Measurements from ENCODE around the gene CNPY1.
"Not testable (repeated sequence)": the region's sequence is repeated elsewhere in the genome, so short reads cannot be mapped to it uniquely, and the experiment has no call there.

CNPY1 gene

GRCh38 chr7:155530601-155531000 is 15.8 kb downstream of the CNPY1 start:
- no peak for DNase-seq

DNA sequence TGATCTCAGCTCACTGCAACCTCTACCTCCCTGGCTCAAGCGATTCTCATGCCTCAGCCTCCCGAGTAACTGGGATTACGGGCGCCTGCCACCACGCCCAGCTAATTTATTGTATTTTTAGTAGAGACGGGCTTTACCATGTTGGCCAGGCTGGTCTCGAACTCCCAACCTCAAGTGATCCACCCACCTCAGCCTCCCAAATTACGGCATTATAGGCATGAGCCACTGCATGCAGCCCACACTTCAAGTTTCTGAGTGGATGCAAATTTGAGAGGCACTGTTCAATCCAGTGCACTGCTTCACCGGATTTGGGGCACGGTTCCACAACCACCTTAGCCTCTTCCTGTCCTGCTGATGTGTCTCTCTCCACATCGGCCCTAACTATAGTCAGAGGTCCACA is 16.5 kb downstream of the CNPY1 start:
- DNase-seq: no peak

DNA sequence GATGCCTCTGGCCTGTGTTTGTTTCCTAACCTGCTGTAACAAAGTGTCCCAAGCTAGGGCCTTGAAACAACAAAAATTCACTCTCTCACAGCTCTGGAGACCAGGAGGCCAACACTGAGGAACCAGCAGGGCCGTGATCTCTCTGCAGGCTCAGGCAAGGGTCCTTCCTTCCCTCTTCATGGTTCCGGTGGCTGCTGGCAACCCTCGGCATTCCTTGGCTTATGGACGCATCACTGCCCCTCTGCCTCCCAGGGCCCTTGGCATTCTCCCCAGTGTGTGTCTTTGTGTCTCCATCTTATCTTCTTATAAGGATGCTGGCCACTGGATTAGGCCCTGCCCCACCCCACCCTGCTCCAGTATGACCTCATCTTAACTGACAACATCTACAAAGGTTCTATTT is 17.0 kb downstream of the CNPY1 start:
- no peak for DNase-seq

DNA sequence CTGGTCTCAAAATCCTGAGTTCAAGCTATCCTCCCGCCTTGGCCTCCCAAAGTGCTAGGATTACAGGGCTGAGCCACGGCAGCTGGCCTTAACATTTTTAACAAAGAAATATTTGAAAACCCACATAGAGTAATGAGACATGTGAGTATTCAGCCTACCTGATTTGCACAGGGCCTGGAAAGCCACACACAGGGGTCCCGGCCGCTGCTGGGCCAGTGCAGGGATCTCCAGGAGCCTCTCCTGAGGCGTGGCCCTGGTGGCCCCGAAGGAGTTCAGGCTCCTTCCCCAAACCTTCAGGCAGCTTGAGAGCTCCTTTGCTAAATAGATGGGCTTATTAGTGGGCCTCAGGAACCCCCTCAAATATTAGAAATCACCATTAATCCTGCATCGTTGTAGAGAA is 18.7 kb downstream of the CNPY1 start:
- DNase-seq: no peak

- no peak for DNase-seq
Observed at GRCh38 chr7:155526225-155526624, 20.1 kb downstream of the CNPY1 start.

DNA sequence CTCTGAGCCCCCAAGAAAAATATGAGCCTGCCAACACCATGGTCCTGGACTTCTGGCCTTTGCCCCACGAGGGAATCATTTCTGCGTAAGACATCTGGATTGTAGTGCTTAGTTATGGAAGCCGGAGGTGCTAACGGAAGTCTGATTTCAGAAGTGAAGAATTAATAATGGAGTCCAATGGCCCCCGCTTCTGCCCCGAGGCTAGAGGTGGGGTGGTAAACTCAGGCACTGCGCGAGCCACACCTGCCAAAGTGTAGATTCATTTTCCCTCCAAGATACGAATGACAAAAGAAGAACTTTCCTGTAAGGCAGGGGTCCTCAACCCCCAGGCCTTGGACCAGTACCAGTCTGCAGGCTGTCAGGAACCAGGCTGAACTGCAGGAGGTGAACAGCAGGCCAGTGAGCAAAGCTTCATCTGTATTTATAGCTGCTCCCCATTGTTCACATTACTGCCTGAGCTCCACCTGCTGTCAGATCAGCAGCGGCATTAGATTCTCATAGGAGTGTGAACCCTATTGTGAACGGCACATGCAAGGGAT is 22.3 kb downstream of the CNPY1 start:
- DNase-seq: no peak

GRCh38 chr7:155523168-155523675 is 23.1 kb downstream of the CNPY1 start:
- no peak for DNase-seq

GRCh38 chr7:155521743-155522398 is 24.5 kb downstream of the CNPY1 start:
- DNase-seq: no peak

DNA sequence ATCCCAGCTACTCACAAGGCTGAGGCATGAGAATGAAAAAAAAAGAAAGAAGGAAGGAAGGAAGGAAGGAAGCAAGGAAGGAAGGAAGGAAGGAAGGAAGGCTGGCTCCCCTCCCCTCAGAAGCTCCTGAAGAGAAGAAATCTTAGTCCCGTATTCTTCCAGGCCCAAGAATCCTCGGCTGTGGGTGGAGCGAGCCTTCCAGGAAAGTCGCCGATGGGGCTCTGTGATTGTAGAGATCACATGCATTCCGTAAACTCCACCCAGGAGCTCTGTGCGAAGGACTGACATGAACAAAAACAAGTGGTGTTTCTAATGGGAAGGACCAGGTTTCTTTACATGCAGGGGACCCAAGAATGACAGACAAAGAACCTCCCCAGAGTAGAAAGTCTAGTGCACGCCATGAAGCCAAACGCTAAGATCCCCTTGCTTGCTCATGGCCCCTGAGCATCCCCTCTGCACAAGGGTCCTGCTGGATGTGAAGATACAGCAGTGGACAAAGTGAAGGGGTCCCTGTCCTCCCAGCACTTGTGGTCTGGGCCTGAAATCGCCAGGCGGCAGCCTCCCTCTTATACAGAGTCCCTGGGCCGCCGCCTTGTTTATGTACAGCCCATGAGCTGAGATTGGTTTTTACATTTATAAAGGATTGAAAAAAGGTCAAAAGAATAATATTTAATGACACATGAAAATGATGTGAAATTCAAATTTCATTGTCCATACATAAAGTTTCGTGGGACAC is 25.2 kb downstream of the CNPY1 start:
- DNase-seq: no peak

GRCh38 chr7:155520114-155520513 is 26.2 kb downstream of the CNPY1 start:
- no peak for DNase-seq

- not testable (repeated sequence) for DNase-seq
Observed at GRCh38 chr7:155519358-155519757, 27.0 kb downstream of the CNPY1 start.

DNA sequence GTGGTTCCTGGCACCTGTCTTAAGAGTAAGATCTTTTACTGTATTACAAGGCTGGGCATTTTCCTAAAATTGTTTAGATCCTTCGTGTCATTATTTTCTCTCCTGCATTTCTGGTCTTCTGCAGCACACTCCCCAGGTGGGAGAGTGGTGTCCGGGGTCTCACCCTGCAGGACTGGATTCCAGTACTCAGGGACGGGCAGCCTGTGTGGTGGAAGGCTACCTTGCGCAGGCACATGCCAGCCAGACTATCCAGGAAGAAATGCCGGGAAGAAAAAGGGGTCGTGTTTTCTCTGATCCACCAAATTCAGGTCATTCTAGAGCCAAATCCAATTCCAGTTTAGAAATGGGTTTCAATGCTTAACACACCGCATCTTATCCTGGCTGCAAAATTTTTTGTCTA is 27.7 kb downstream of the CNPY1 start:
- no peak for DNase-seq

DNA sequence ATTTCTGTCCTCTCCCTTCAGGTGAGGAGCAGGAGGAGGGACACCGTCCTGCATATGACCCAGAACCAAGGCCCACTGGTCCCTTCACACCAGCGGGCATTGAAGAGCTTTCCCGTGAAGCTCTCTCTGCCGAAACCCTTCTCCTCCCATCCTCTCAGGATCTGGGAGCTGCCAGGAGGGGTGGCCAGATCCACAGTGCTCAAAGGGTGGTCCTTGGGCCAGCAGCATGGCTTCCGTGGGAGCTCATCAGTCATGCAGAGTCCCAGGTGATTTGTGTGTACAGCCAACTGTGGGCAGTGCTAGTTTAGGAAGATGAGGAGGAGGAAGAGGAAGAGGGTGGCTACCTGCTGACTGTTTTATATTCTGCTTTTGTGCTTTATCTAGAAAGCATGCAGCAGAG is 28.4 kb downstream of the CNPY1 start:
- DNase-seq: no peak

DNA sequence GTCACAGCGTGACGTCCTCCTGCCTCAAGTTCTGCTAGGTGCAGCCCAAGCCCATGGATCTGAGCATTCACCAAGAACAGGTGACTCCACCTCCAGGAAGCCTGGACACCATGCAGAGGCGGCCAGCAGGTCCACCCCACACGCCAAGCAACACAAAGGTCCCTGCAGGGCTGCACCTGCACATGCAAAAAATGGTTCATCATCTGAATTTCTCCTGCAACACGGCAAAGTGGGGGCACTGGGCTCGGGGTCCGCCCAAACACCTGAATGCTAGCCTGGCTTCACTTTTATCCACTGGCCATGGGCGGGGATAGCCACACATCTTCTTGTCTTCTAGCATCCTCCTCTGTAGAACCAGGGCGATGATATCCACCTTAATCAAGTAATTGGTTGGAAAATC is 28.9 kb downstream of the CNPY1 start:
- DNase-seq: no peak

DNA sequence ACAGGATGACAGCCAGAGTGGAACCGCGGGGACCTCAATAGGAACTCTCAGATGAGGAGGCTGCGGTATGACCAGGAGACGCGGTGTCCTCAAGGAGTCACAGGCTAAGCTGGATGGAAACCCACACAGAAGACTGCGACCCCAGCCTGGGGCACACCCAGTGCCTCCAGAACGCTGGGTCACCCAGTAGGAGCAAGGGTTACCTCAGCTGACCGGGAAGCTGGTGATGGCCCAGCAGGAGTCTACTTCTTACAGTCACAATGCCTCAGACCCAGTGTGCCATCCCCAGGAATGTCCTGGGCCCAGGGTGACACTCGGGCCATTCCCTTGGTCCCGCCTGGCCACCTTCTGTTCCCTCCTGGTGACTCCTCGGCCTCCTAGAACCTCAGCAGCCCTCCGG is 29.9 kb downstream of the CNPY1 start:
- DNase-seq: no peak

DNA sequence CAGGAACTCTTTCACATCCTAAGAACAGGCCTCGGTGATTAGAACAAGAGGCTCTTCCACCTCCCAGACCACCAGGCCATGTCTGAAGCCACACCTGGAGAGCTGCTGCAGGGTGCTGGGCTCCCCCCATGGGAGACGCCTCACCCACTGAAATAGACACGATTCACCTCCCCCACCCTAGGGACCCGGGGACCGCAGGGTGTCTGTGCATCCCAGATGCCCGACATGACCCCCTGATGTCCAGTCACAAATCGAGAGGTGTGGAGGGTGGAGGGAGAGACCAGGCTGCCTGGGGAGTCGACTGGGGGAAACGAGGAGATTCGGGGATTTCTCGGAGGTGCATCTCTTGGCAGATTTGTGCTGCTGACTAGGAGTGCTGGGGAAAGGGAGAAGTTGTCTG is 31.0 kb downstream of the CNPY1 start:
- DNase-seq: no peak

GRCh38 chr7:155514296-155514695 is 32.1 kb downstream of the CNPY1 start:
- DNase-seq: no peak

DNA sequence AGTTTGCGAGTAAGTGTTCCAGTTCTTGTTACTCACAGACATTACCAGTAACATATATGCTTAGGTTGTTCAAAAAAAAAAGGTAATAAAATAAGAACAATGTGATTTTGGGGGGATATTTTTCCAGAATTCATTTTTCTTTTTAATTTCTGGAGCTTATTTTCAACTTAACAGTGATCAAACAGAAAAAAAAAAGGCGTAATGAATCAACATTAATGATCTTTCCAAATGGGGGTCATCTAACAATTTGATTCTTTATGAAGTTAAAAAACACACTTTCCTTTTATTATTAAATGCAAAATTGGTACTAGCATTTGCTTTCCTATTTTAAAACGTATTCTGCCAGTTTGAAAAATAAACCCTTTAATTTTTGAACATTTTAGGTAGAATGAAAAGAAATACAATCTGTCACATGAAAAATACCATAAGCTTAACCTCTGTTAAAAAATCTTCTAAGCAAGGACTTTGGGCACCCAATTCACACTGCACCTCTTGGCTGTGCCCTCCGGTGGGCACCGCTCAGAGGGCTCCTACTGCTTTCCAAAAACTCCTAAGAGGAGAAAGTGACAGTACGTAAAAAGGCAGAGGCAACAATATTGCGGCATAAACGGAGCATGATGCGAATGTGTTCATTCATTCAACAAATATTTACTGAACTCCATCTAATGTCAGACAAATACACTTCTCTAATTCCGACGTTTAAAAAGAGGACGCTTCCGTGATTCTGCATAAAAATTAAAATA is 32.6 kb downstream of the CNPY1 start:
- no peak for DNase-seq

GRCh38 chr7:155512246-155512887 is 34.0 kb downstream of the CNPY1 start:
- no peak for DNase-seq

- no peak for DNase-seq
Observed at GRCh38 chr7:155511702-155511996, 34.7 kb downstream of the CNPY1 start.

DNA sequence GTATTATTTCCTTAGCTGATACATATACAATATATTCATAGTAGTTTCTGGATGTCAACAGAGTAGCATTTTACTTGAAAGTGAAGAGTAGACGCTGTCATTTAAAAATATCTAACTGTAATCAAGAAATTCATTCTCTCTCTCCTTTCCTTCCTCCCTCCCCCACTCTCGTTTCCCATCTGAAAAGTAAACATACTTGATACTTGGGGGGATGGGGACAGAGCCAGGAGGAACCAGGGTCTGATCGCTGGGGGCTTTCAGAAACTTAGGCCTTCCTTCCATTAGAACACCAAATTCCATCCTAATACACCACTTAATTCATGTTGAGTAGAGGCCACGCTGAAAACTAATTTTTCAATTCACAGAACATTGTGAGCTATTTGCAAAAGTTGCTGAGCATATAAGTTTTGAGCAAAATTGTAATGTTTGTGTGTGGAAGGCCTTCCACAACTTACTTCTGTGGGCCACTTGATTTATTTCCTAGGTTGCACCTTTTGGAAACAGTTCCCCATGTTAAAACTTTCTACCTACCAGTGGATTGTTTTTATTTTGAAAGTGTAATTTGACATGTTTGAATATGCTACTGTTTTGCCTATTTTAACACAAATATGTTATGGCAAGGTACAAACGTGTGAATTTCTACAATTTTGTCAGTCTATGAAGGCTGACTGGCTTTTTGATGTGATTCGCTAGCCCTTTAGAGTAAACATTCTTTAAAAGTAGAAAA is 35.2 kb downstream of the CNPY1 start:
- no peak for DNase-seq

- no peak for DNase-seq
Observed at GRCh38 chr7:155509725-155510551, 36.4 kb downstream of the CNPY1 start.
